GM08714 (cell line): ENCODE measurements around the gene SCAMP1.
A peak's percentile ranks its signal among the peaks of the same experiment; 100 is the strongest.

Experiments
- H3K4me3 ChIP-seq: fragments of 200-500 bp; sonication (Bioruptor generic); 2 replicates; pipeline ENCODE4 v1.5.1; 2014; ENCODE audit warnings: mild to moderate bottlenecking, low read length, inconsistent platforms
- ZNF274 ChIP-seq: IDR thresholded peaks from 2 replicates; pipeline ENCODE4 v1.6.1; 2012; ENCODE audit warnings: mild to moderate bottlenecking, low read depth, low read length

Gene SCAMP1

GRCh38 chr5:78503958-78504653 lies 143.7 kb downstream of the SCAMP1 start:
- H3K4me3 ChIP-seq, result no peak overlapping the region
- no peak for TF ChIP-seq ZNF274

- TF ChIP-seq ZNF274, result no peak
- H3K4me3 ChIP-seq, result no peak overlapping the region
Measured at GRCh38 chr5:78504704-78505677, 144.6 kb downstream of the SCAMP1 start.

GRCh38 chr5:78505860-78506259 lies 145.4 kb downstream of the SCAMP1 start:
- no peak overlapping the region for H3K4me3 ChIP-seq

GRCh38 chr5:78506261-78507024 lies 146.0 kb downstream of the SCAMP1 start:
- no peak overlapping the region for H3K4me3 ChIP-seq
- no peak for TF ChIP-seq ZNF274

More at GRCh38 chr5:78505860-78506259, 145.4 kb downstream of the SCAMP1 start:
- no peak for TF ChIP-seq ZNF274

- TF ChIP-seq ZNF274, result no peak
Measured at GRCh38 chr5:78507531-78507930, 147.1 kb downstream of the SCAMP1 start.

GRCh38 chr5:78508186-78508765 lies 147.9 kb downstream of the SCAMP1 start:
- TF ChIP-seq ZNF274, result no peak
- H3K4me3 ChIP-seq, result no peak overlapping the region

More at GRCh38 chr5:78507531-78507930, 147.1 kb downstream of the SCAMP1 start:
- no peak overlapping the region for H3K4me3 ChIP-seq

- H3K4me3 ChIP-seq, result peak overlapping the region; percentile 27; the same call in 1 of the 2 replicates
- no peak for TF ChIP-seq ZNF274
Measured at GRCh38 chr5:78509145-78509865, 148.9 kb downstream of the SCAMP1 start.

- H3K4me3 ChIP-seq, result peak overlapping the region; percentile 27; the same call in 1 of the 2 replicates
- no peak for TF ChIP-seq ZNF274
Measured at GRCh38 chr5:78509884-78510769, 149.7 kb downstream of the SCAMP1 start.

- TF ChIP-seq ZNF274, result no peak
- H3K4me3 ChIP-seq, result no peak overlapping the region
Measured at GRCh38 chr5:78511121-78511906, 150.9 kb downstream of the SCAMP1 start.

GRCh38 chr5:78512435-78512834 lies 152.0 kb downstream of the SCAMP1 start:
- H3K4me3 ChIP-seq, result no peak overlapping the region
- TF ChIP-seq ZNF274, result no peak

- no peak for TF ChIP-seq ZNF274
- no peak overlapping the region for H3K4me3 ChIP-seq
Measured at GRCh38 chr5:78513441-78513840, 153.0 kb downstream of the SCAMP1 start.
